ENCODE measurements around the gene MAPKAP1.

MAPKAP1 gene

DNA sequence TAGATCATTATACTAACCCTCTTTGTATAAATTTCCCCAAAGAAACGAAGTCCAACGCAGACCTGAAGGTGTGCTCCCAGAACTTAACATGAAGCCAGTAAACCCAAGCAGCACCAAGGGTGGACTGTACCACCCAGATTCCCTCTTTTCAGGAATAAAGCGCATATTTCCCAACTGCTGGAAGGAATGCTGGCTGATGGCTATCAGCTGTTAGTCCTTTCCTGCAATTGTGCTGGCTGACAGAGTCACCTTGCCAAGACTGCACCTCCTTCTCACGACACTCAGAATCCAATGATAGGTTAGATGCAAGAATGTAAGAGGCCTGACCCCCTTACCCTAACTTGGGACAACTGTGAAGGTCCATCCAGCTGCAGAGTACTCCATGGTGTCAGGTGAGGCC, 93.9 kb downstream of the MAPKAP1 start:
- H3K4me3 ChIP-seq (ENCODE audit: low read depth in 1 of 2, low read length in 2 of 2): no peak overlapping the region
- no peaks in the 10 kb centered on the region for H3K27me3 ChIP-seq (ENCODE audit: insufficient read depth, low read length, poor library complexity)
- no peak overlapping the region for H3K27ac ChIP-seq (ENCODE audit: low read length)
- peaks cover 33% of the 10 kb centered on the region; the same call in 1 of the 2 replicates for H3K79me2 ChIP-seq (ENCODE audit: insufficient read depth, low read length)
- H3K9me3 ChIP-seq (ENCODE audit: insufficient read depth, low read length, severe bottlenecking): no peaks in the 10 kb centered on the region
- peaks cover 6% of the 10 kb centered on the region; the same call in 1 of the 2 replicates for H4K20me1 ChIP-seq (ENCODE audit: insufficient read depth, low read length)
- no peaks in the 10 kb centered on the region for H3K4me1 ChIP-seq (ENCODE audit: insufficient read depth, low read length)
- H3K4me2 ChIP-seq (ENCODE audit: insufficient read depth, low read length): no peak overlapping the region
- no peaks in the 10 kb centered on the region for H3K36me3 ChIP-seq (ENCODE audit: insufficient read depth, low read length)
- H3K9ac ChIP-seq (ENCODE audit: low read depth, low read length): no peak overlapping the region
- no peak for TF ChIP-seq EZH2 (IDR thresholded peaks at IDR 0.05; ENCODE audit: borderline replicate concordance, low read depth, low read length, severe bottlenecking)
- TF ChIP-seq CTCF (IDR thresholded peaks at IDR 0.05; ENCODE audit: borderline replicate concordance, extremely low read depth, low read length, poor library complexity, severe bottlenecking): no peak
- ATAC-seq (ENCODE audit: insufficient read depth, low read depth) (no peak), DNase-seq (no peak)
- H2AFZ ChIP-seq (ENCODE audit: low read depth, low read length): no peak overlapping the region

DNA sequence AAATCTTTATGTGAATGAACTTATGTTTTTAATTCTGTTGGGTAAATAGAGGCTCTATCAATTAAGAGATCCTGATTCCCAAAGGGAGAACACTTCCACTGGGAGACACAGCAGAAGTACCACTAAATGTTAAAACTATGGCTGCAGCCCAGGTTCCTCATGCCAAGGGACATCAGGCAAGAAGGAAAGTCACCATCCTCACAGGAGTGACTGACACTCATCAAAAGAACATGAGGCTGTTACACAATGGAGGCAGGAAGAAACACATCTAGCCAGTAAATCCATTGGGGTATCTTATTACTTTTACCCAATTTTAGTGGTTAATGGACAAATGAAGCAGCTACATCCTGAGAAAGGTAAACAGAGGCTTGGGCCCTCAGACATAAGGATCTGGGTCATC, 94.4 kb downstream of the MAPKAP1 start:
- H3K4me3 ChIP-seq (ENCODE audit: low read depth in 1 of 2, low read length in 2 of 2): no peak overlapping the region
- DNase-seq (no peak), ATAC-seq (ENCODE audit: insufficient read depth, low read depth) (no peak)
- no peak overlapping the region for H3K27ac ChIP-seq (ENCODE audit: low read length)
- H3K36me3 ChIP-seq (ENCODE audit: insufficient read depth, low read length): no peaks in the 10 kb centered on the region
- no peak overlapping the region for H2AFZ ChIP-seq (ENCODE audit: low read depth, low read length)
- H3K9ac ChIP-seq (ENCODE audit: low read depth, low read length): no peak overlapping the region
- peaks cover 6% of the 10 kb centered on the region; the same call in 1 of the 2 replicates for H4K20me1 ChIP-seq (ENCODE audit: insufficient read depth, low read length)
- no peaks in the 10 kb centered on the region for H3K4me1 ChIP-seq (ENCODE audit: insufficient read depth, low read length)
- H3K79me2 ChIP-seq (ENCODE audit: insufficient read depth, low read length): peaks cover 32% of the 10 kb centered on the region; the same call in 1 of the 2 replicates
- H3K9me3 ChIP-seq (ENCODE audit: insufficient read depth, low read length, severe bottlenecking): no peaks in the 10 kb centered on the region
- H3K4me2 ChIP-seq (ENCODE audit: insufficient read depth, low read length): no peak overlapping the region
- no peaks in the 10 kb centered on the region for H3K27me3 ChIP-seq (ENCODE audit: insufficient read depth, low read length, poor library complexity)
- TF ChIP-seq CTCF (IDR thresholded peaks at IDR 0.05; ENCODE audit: borderline replicate concordance, extremely low read depth, low read length, poor library complexity, severe bottlenecking): no peak
- no peak for TF ChIP-seq EZH2 (IDR thresholded peaks at IDR 0.05; ENCODE audit: borderline replicate concordance, low read depth, low read length, severe bottlenecking)

GRCh38 chr9:125611121-125611765, 95.8 kb downstream of the MAPKAP1 start:
- H3K79me2 ChIP-seq (ENCODE audit: insufficient read depth, low read length): peaks cover 32% of the 10 kb centered on the region; the same call in 1 of the 2 replicates

More at GRCh38 chr9:125611121-125611765, 95.8 kb downstream of the MAPKAP1 start:
- no peak overlapping the region for H3K27ac ChIP-seq (ENCODE audit: low read length)
- H3K4me2 ChIP-seq (ENCODE audit: insufficient read depth, low read length): no peak overlapping the region
- no peaks in the 10 kb centered on the region for H3K36me3 ChIP-seq (ENCODE audit: insufficient read depth, low read length)
- H4K20me1 ChIP-seq (ENCODE audit: insufficient read depth, low read length): peaks cover 6% of the 10 kb centered on the region; the same call in 1 of the 2 replicates
- no peak for ATAC-seq (ENCODE audit: insufficient read depth, low read depth)
- H3K9ac ChIP-seq (ENCODE audit: low read depth, low read length): no peak overlapping the region
- H3K9me3 ChIP-seq (ENCODE audit: insufficient read depth, low read length, severe bottlenecking): no peaks in the 10 kb centered on the region
- H3K4me3 ChIP-seq (ENCODE audit: low read depth in 1 of 2, low read length in 2 of 2): no peak overlapping the region
- H3K4me1 ChIP-seq (ENCODE audit: insufficient read depth, low read length): no peaks in the 10 kb centered on the region
- H2AFZ ChIP-seq (ENCODE audit: low read depth, low read length): no peak overlapping the region
- TF ChIP-seq EZH2 (IDR thresholded peaks at IDR 0.05; ENCODE audit: borderline replicate concordance, low read depth, low read length, severe bottlenecking) (no peak), CTCF (IDR thresholded peaks at IDR 0.05; ENCODE audit: borderline replicate concordance, extremely low read depth, low read length, poor library complexity, severe bottlenecking) (no peak)
- DNase-seq: no peak
- no peaks in the 10 kb centered on the region for H3K27me3 ChIP-seq (ENCODE audit: insufficient read depth, low read length, poor library complexity)

Measured in DND-41 (cell line).